ENCODE results near the gene EPHB2.
A peak's percentile ranks its signal among the peaks of the same experiment; 100 is the strongest.

Gene EPHB2

GRCh38 chr1:22804406-22804805 is 93.8 kb downstream of the EPHB2 start:
- DNase-seq: no peak

- DNase-seq: no peak
Measured at GRCh38 chr1:22804969-22805671, 94.5 kb downstream of the EPHB2 start.

GRCh38 chr1:22805672-22806038 is 95.0 kb downstream of the EPHB2 start:
- DNase-seq: no peak

- DNase-seq: no peak
Measured at GRCh38 chr1:22806584-22806983, 95.9 kb downstream of the EPHB2 start.

GRCh38 chr1:22807340-22807739 is 96.7 kb downstream of the EPHB2 start:
- no peak for DNase-seq

GRCh38 chr1:22808186-22808675 is 97.6 kb downstream of the EPHB2 start:
- DNase-seq: peak; percentile 61

GRCh38 chr1:22808676-22809483 is 98.2 kb downstream of the EPHB2 start:
- DNase-seq: peak; percentile 71

- DNase-seq: no peak
Measured at GRCh38 chr1:22809783-22810182, 99.1 kb downstream of the EPHB2 start.

GRCh38 chr1:22810378-22810777 is 99.7 kb downstream of the EPHB2 start:
- no peak for DNase-seq

- no peak for DNase-seq
Measured at GRCh38 chr1:22812092-22812880, 101.6 kb downstream of the EPHB2 start.

- DNase-seq: no peak
Measured at GRCh38 chr1:22812993-22813790, 102.6 kb downstream of the EPHB2 start.

GRCh38 chr1:22814176-22815042 is 103.8 kb downstream of the EPHB2 start:
- DNase-seq: no peak

GRCh38 chr1:22815043-22815365 is 104.4 kb downstream of the EPHB2 start:
- no peak for DNase-seq

- DNase-seq: no peak
Measured at GRCh38 chr1:22815421-22816066, 104.9 kb downstream of the EPHB2 start.

GRCh38 chr1:22816067-22816775 is 105.6 kb downstream of the EPHB2 start:
- no peak for DNase-seq

- no peak for DNase-seq
Measured at GRCh38 chr1:22816803-22817202, 106.2 kb downstream of the EPHB2 start.

GRCh38 chr1:22817462-22817861 is 106.8 kb downstream of the EPHB2 start:
- no peak for DNase-seq

- no peak for DNase-seq
Measured at GRCh38 chr1:22818061-22818770, 107.6 kb downstream of the EPHB2 start.

GRCh38 chr1:22819361-22819760 is 108.7 kb downstream of the EPHB2 start:
- no peak for DNase-seq

GRCh38 chr1:22821027-22821426 is 110.4 kb downstream of the EPHB2 start:
- no peak for DNase-seq

All from fibroblast of skin of scalp (primary cell).